Raji (cell line): Measurements from ENCODE around the gene PPAT.

Source experiments
- POLR2A ChIP-seq: IDR thresholded peaks from 2 replicates; pipeline ENCODE4 v1.6.1; 2011; ENCODE audit warnings: low read depth, low read length, control low read depth; ENCODE audit not compliant: insufficient read depth

Gene PPAT

GRCh38 chr4:56435140-56435926 lies at the start of gene PPAT:
TSS of gene PPAT (minus strand) at chr4:56435615. CDS start at chr4:56435477, 138 bp downstream.
- peak; percentile 97 for TF ChIP-seq POLR2A

- TF ChIP-seq POLR2A, result no peak
Measured at GRCh38 chr4:56480691-56481090, 45.3 kb upstream of the PPAT start.

GRCh38 chr4:56477192-56477702 lies 41.8 kb upstream of the PPAT start:
- TF ChIP-seq POLR2A, result no peak

- no peak for TF ChIP-seq POLR2A
Measured at GRCh38 chr4:56475917-56476316, 40.5 kb upstream of the PPAT start.

DNA sequence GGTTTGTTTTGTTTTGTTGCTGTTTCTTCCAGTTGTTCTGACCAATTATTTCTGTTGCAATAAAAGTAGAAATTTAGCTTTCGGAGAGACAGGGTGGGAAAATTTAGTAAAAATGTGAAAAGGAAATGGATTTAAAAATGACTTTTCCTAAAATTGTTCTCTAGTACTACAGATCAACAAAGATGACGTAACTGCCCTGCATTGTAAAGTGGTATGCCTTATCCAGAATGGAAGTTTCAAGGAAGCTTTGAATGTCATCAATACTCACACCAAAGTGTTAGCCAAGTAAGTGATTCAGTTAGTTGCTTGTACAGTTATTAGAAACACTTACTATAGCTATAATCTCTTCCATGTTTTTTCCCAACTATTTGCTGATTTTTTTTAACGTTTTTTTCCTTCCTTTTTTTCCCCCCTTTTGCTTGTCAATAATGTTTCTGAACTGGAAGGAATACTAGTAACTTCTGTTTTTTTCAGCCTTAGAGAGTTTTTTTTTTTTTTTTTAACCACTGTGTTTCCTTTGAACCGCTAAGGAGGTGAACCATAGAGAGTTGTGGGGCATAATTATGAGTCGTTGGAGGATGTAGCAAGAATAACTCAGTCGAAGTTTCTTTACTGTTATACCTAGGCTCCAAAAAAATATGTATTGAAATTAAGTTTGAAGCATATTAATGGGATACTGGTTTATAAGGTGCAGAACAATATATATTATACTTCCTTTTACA lies 34.2 kb upstream of the PPAT start:
- TF ChIP-seq POLR2A, result no peak

GRCh38 chr4:56468097-56468422 lies 32.6 kb upstream of the PPAT start:
- TF ChIP-seq POLR2A, result no peak

DNA sequence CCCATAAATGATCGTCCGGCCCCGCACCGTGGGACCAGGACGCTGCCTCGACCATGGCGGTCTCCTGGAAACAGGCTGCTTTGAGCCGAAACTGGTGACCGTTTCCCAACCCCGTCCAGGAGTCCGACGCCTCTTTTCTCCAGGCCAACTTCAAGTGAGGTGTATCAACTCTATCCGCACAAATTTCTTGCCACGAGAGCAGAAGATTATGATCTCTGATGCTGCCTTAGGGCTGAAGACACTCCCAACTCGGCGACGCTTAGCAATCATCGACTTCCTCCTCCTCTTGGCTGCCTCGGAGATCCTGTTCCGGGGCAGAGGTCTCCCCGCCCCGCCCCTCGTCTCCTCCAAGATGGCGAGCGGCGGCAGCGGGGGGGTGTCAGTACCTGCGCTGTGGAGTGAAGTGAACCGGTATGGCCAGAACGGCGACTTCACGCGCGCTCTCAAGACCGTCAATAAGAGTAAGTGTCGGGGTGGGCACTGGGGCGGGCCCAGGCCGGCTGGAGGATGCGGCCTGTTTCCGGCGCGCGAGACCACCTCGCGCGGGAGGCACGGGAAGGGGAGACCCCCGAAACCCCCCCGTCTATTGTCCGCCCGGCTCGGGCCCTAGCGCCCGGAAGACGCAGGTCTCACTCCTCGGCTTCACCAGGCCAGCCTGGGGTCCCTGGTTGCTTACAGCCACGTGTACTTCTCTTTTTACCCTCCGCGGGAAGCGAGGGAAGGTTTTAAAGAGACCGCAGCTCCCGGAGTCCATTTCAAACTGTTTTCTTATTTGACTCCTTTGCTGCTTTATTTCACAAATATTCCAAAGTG lies 32.1 kb upstream of the PPAT start, which contains the start of gene SRP72:
Gene SRP72 (plus strand): TSS at position 334 of the 813 bp plus-strand sequence. CDS start 19 bp downstream, at position 353.
- peak; percentile 91 for TF ChIP-seq POLR2A

DNA sequence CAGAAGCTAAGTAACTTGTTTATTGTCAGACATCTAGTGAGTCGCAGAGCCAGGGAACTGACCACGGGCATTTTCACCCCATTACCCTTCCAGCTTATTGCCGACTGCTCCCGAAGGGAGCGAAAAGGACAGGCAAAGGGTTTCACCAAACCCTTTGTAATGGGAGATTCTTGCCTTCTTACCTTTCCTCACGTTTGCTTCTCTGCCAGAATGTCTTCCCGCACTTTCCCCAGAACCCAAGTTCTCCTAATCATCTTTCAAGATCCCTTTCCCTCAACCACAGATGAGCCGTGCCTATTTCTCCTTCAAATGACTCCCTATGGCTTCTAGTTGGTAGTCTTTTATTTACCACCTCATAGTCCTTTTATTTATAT lies 31.5 kb upstream of the PPAT start:
- no peak for TF ChIP-seq POLR2A

DNA sequence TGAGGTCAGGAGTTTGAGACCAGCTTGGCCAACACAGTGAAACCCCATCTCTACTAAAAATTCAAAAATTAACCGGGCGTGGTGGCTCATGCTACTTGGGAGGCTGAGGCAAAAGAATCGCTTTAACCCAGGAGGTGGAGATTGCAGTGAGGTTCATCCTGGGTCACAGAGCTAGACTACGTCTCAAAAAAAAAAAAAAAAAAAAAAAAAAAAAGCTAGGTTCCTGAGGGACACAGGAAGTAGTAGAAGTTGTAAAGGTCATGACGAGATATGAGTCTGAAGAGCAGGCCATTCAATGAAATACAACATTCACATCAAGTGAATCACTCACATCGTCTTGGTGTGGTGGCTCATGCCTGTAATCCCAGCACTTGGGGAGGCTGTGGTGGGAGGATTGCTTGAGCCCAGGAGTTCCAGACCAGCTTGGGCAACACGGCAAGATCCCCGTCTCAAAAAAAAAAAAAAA lies 30.9 kb upstream of the PPAT start:
- peak; percentile 27; the same call in 1 of the 2 replicates for TF ChIP-seq POLR2A

DNA sequence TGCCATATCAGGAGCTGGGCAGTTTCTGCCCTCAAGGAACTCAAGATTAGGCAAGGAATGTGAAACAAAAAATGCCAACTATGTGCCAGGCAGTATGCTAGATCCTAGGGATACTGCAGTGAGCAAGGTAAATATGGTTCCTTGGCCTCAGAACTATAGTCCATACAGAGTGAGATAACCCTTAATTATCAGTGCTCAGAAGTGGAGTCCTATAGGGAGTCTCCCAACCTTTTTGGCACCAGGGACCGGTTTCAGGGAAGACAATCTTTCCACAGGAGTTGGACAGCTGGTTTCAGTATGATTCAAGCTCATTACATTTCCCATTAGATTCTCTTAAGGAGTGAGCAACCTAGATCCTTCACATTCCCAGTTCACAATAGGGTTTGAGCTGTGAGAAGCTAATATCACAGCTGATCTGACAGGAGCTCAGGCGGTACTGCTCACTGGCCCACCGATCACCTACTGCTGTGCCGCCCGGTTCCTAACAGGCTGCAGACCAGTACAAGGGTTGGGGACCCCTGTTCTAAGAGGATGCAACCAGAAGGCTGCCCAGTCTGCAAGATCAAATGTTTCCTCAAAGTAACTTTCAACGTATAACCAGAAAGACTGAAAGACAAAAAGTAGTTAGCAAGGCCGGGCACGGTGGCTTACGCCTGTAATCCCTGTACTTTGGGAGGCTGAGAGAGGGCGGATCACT lies 30.3 kb upstream of the PPAT start:
- no peak for TF ChIP-seq POLR2A

DNA sequence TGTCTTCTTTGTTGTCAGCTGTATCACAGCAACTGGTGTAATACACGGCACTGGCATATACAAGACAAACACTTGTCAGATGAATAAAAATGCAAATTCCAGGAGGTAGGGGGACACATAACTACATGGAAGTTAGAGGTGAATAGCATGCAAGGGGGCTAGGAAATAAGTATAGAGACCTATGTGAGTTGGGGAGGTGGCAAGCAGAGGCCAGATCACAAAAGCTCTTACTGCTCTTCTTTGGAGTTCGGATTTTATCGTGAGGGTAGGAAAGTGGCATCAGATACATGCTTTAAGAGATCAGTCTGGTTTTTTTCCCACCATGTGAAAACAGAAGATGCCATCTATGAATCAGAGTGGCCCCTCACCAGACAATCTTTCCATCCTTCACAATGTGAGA lies 29.2 kb upstream of the PPAT start:
- no peak for TF ChIP-seq POLR2A

DNA sequence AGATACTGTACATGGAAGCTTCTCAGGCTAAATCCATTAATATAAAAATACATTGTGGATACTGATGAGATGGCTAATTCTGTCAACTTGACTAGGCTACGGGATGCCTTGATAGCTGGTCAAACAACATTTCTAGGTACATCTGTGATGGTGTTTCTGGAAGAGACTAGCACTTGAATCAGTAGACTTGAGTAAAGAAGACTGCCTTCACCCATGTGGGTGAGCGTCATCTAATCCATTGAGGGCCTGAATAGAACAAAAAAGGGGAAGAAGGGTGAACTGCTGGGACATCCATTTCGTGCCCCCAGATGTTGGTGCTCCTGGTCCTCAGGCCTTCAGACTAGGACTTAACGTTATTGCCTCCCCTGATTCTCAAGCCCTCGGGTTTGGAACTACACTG lies 28.3 kb upstream of the PPAT start:
- no peak for TF ChIP-seq POLR2A

DNA sequence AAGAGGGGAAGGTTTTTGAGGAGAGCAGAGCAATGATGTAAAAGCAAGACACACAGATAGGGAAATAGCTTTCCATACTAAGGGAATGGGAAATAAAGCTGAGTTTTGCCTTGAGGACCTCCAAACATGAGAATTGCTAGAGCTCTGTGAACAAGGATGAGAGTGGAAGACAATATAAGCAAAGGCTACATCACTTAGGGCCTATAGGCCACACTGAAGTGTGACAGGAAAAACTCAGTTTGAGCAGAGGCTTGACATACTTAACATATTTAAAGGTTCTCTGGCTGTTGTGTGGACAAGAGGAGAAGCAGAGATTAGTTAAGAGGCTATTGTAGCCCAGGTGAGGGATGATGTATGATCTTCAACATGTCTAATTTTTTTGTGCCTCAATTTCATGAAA lies 26.7 kb upstream of the PPAT start:
- TF ChIP-seq POLR2A, result no peak

DNA sequence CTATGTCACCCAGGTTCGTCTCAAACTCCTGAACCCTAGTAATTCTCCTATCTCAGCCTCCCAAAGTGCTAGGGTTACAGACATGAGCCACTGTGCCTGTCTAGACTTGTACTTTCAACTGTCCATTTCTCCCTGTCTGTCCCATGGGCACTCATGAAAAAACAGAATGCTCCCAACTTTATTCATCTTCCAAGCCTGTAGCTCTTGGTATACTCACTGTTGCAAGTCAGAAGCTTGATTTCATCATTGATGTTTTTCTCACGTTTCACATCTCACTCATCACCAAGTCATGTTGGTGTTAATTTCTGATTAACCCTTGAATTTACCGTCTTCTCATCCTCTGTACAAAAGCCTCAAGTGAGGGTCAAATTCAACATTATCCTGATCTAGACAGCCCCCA lies 24.7 kb upstream of the PPAT start:
- TF ChIP-seq POLR2A, result no peak

- TF ChIP-seq POLR2A, result no peak
Measured at GRCh38 chr4:56450342-56450741, 14.9 kb upstream of the PPAT start.

DNA sequence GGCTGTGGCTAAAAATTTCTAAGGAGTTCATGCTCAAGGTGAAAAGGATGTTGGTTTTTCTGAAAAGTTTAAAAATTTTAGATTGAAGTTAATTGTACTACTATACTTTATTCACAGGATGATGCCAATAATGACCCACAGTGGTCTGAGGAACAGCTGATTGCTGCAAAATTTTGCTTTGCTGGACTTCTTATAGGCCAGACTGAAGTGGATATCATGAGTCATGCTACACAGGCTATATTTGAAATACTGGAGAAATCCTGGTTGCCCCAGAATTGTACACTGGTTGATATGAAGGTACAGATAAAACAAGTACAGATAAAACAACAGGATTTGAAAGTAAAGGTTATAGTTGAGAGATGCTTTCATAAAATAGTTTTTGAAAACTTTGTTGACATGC lies 12.9 kb upstream of the PPAT start:
- no peak for TF ChIP-seq POLR2A
